Measurements from ENCODE around the gene CRCP.
A peak's percentile ranks its signal among the peaks of the same experiment; 100 is the strongest.
"Not testable (repeated sequence)": the region's sequence is repeated elsewhere in the genome, so short reads cannot be mapped to it uniquely, and the experiment has no call there.

CRCP gene

GRCh38 chr7:66114743-66115649 lies at the start of gene CRCP:
TSS of gene CRCP (plus strand) at chr7:66114847. CDS start at chr7:66114963, 116 bp downstream.
- peak; percentile 84 for DNase-seq

- no peak for DNase-seq
Measured at GRCh38 chr7:66069732-66070131, 44.9 kb upstream of the CRCP start.

- DNase-seq: no peak
Measured at GRCh38 chr7:66070222-66070621, 44.4 kb upstream of the CRCP start.

DNA sequence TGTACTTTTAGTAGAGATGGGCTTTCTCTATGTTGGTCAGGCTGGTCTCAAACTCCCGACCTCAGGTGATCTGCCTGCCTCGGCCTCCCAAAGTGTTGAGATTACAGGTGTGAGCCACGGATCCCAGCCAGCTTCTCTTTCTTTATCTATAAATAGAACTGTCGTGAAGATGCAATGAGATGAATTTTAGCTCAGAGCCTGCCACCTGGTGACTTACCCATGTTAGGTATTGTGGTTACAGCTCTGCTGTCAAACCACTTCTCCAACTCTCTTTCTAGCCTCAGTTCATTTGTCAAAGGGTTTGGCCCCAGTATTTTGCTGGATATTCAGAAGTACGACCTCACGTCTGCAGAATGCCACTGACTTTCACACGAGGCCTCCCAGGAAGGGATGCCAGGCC lies 42.4 kb upstream of the CRCP start:
- DNase-seq: not testable (repeated sequence)

- DNase-seq: peak; percentile 88
Measured at GRCh38 chr7:66075590-66076461, 38.8 kb upstream of the CRCP start, which contains the start of gene ASL. TSS of gene ASL (plus strand) at chr7:66075819. CDS start at chr7:66076082, 263 bp downstream.

DNA sequence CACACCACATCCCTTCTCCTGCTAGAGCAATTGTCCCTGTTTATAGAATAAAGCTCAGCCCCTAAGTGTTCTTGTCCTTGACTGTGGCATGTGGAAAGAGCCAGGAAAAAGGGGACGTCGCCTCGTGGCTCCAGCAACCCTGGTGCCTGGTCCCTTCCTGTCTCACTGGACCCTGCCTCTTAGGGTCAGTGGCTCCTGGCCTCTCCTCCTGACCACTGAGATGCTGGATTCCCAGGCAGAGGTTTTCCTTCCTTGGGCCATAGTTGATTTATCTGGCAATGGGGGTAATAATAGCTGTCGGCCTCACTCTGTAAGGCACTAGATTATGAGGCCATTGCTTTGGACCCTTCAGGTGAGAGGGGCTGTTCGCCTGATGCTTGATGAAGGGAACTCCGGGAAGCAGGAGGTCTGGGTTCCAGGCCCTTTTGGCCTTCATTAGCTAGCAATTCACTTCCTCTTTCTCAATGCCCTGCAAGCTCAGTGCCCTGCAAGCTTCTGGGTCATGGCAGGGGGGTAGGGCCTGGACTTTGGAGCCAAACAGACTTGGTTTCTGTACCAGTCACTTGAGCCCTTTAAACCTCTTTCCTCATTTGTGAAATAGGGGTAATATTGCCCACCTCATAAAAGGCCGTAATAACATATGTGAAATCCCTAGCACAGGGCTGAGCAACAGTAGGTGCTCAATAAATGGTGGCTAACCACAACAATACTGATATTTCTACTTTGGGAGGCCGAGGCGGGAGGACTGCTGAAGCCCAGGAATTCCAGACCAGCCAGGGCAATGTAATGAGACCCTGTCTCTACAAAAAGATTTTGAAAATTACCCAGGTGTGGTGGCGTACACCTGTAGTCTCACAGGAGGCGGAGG lies 38.0 kb upstream of the CRCP start:
- no peak for DNase-seq

DNA sequence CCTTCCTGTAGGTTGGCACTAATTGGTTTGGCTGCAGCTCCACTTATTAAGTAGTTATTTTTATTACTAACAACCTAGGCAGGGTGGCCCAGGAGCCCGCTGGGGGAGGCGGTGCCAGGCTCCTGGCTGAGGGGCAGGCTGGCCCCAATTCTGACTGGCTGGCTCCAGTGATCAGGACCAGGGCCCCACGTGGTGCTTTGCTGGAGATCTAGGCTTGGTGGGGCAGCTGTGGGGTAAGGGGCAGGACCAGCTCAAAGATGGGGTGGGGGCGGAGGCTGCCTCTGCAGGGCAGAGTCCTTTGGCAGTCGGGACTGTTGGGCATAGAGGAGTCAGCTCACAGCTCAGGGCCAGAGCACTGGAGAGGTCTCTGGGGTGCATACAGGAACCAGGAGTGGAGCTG lies 36.6 kb upstream of the CRCP start:
- no peak for DNase-seq

DNA sequence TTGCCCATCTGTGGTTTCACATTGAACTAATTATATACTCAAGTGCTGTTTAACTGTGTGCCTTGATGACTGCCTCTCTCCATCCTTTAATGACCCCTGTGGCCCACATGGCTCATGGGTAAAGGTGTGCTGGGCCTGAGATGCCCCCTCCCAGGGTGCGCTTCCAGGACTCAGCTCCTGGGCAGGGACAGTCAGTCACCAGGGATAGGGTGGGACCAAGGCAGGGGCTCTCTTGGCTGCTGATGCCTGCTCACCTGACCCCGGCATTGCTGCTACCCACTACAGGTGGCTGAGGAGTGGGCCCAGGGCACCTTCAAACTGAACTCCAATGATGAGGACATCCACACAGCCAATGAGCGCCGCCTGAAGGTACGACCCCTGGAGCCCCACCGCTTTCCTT lies 32.6 kb upstream of the CRCP start:
- no peak for DNase-seq

GRCh38 chr7:66082886-66083415 lies 31.7 kb upstream of the CRCP start:
- DNase-seq: no peak

- no peak for DNase-seq
Measured at GRCh38 chr7:66083677-66084076, 31.0 kb upstream of the CRCP start.

DNA sequence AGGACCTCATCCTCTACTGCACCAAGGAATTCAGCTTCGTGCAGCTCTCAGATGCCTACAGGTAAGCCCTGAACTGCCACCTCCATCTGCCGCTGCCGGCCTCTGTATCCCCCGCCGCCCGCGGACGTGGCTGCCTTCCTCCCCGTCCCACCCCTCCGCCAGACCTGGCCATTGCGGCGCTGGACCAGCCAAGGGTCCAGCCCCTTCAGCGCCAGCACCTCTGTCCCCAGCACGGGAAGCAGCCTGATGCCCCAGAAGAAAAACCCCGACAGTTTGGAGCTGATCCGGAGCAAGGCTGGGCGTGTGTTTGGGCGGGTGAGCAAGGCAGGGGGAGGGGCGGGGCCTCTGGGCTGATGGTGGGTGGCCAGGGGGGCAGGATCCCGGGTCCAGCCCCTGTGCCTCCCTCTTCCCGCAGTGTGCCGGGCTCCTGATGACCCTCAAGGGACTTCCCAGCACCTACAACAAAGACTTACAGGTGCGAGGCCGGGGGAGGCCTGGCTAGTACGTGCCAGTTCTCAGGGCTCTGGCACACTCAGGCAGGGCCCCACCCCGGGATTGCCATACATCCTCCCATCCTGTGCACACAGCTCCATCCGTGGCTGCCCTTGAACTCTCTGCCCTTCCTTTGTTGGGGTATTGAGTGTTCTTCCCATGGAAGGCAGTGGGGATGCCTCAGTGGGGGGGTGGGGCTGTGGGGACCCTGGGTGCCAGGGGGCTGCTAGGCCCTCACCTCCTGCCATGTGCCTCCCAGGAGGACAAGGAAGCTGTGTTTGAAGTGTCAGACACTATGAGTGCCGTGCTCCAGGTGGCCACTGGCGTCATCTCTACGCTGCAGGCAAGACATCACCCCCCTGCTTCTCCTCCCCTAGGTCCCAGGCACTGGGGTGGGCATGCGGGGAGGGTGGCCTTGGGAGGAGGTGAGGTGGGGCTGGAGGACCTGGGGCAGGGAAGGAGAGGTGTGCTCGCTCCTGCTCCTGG lies 25.5 kb upstream of the CRCP start:
- DNase-seq: no peak

DNA sequence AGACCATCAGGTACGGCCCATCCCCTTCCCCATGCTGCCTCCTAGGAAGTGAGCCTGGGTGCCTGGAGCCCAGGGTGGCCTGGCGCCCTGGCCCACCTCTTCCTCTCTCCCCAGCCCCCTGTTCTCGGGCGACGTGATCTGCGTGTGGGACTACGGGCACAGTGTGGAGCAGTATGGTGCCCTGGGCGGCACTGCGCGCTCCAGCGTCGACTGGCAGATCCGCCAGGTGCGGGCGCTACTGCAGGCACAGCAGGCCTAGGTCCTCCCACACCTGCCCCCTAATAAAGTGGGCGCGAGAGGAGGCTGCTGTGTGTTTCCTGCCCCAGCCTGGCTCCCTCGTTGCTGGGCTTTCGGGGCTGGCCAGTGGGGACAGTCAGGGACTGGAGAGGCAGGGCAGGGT lies 22.0 kb upstream of the CRCP start:
- DNase-seq: no peak

DNA sequence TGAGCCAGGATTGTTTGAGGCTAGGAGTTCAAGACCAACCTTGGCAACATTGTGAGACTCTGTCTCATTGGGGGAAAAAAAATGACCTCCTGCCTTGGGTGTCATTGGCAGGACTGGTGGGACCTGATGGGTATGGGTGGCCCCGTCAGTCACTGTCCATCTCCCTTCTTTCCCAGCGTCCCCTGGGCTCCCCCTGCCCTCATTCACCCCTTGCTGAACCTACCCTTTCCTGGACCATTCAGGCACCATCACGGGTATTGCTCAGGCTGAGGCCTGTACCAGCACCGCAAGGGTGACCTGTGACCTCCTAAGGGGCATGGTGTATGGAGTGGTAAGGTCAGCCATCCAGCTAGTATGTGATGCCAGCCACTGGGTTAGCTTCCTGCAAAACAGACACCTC lies 19.6 kb upstream of the CRCP start:
- no peak for DNase-seq

DNA sequence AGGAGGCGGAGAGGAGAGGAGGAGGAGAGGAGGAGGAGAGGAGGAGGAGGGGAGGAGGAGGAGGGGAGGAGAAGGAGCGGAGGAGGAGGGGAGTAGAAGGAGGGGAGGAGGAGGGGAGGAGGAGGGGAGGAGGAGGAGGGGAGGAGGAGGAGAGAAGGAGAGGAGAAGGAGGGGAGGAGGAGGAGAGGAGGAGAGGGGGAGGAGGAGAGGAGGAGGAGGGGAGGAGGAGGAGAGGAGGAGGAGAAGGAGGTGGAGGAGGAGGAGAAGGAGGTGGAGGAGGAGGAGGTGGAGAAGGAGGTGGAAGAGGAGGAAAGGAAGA lies 15.5 kb upstream of the CRCP start:
- no peak for DNase-seq

GRCh38 chr7:66099551-66100407 lies 14.9 kb upstream of the CRCP start:
- peak; percentile 56 for DNase-seq

- DNase-seq: no peak
Measured at GRCh38 chr7:66100408-66101050, 14.1 kb upstream of the CRCP start.

DNA sequence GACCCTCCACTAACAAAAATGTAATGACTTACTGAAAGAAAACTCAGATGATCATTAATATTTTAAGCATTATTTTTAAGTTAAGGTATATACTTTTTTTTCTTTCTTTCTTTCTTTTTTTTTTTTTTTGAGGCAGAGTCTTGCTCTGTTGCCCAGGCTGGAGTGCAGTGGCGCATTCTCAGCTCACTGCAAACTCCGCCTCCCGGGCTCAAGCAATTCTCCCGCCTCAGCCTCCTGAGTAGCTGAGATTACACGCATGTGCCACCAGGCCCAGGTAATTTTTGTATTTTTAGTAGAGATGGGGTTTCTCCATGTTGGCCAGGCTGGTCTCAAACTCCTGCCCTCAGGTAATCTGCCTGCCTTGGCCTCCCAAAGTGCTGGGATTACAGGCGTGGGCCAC lies 12.5 kb upstream of the CRCP start:
- not testable (repeated sequence) for DNase-seq

DNA sequence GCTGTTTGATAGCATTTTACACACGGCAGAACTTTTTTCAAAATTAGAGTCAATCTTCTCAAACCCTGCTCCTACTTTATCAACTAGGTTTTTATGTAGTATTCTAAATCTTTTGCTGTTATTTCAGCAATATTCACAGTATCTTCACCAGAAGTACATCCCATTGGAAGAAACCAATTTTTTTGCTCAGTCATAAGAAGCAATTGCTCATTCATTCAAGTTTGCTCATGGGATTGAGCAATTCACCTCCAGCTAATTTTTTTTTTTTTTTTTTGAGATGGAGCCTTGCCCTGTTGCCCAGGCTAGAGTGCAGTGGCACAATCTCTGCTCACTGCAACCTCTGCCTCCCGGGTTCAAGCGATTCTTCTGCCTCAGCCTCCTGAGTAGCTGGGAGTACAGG lies 10.7 kb upstream of the CRCP start:
- not testable (repeated sequence) for DNase-seq

- no peak for DNase-seq
Measured at GRCh38 chr7:66105263-66105748, 9.3 kb upstream of the CRCP start.

DNA sequence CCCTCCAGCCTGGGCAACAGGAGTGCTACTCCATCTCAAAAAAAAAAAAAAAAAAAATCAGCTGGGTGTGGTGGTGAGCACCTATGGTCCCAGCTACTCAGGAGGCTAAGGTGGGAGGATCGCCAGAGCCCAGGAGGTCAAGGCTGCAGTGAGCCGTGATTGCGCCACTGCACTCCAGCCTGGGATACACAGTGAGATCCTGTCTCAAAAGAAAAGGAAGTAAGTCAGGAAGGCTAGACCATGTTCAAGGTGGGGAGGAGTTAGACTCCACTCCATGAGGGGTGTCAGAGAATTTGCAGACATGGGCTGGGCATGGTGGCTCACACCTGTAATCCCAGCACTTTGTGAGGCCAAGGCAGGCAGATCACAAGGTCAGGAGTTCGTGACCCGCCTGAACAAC lies 6.2 kb upstream of the CRCP start:
- DNase-seq: not testable (repeated sequence)

Measured in CD4-positive, alpha-beta T cell treated with Interleukin-17A for 4 hours (primary cell).